C4-2B (cell line): ENCODE results near the gene NPC1L1.

Experiments
- CTCF ChIP-seq: fragments of 450-650 bp; conservative IDR thresholded peaks from 2 replicates; pipeline ENCODE4 v1.5.1; 2017; ENCODE audit warnings: mild to moderate bottlenecking
- ZFX ChIP-seq: fragments of 450-650 bp; IDR thresholded peaks from 2 replicates; pipeline ENCODE4 v1.6.1; 2017

GRCh38 chr7:44496385-44496784 lies 44.7 kb downstream of the NPC1L1 start:
- TF ChIP-seq CTCF: no peak
- TF ChIP-seq ZFX: no peak
